ENCODE measurements around the gene ZNF548.

The ZNF548 gene

GRCh38 chr19:57452307-57452706 lies 62.7 kb downstream of the ZNF548 start:
- TF ChIP-seq CTCF (conservative IDR thresholded peaks at IDR 0.05), result no peak
- TF ChIP-seq ZFX (IDR thresholded peaks at IDR 0.05), result no peak
- no peak overlapping the region for H3K27ac ChIP-seq
